HepG2 (cell line): ENCODE results near the gene PKM. TPM values are rescaled to one million over a fixed set of nuclear protein-coding genes. Genes with fewer than 3 reads are reported as not detected.

Experiments used
- HOXD1 ChIP-seq: sonication (generic); formaldehyde crosslinking; IDR thresholded peaks from 2 replicates; pipeline ENCODE4 v1.5.0; 2020; ENCODE audit warnings: missing genetic modification reagents
- MATR3 ChIP-seq: sonication (generic); formaldehyde crosslinking; IDR thresholded peaks from 2 replicates; pipeline ENCODE4 v1.4.0; 2020; ENCODE audit warnings: missing genetic modification reagents
- MTF2 ChIP-seq: sonication (generic); formaldehyde crosslinking; IDR thresholded peaks from 2 replicates; pipeline ENCODE4 v1.5.0; 2020; ENCODE audit warnings: missing genetic modification reagents, borderline replicate concordance
- MZF1 ChIP-seq: sonication (generic); formaldehyde crosslinking; IDR thresholded peaks from 2 replicates; pipeline ENCODE4 v1.8.1; 2023; ENCODE audit warnings: mild to moderate bottlenecking, missing genetic modification reagents, borderline replicate concordance
- PITX1 ChIP-seq: sonication (generic); formaldehyde crosslinking; IDR thresholded peaks from 2 replicates; pipeline ENCODE4 v1.5.1; 2020; ENCODE audit warnings: mild to moderate bottlenecking, missing genetic modification reagents
- RXRB ChIP-seq: IDR thresholded peaks from 2 replicates; pipeline ENCODE4 v1.6.1; 2016; ENCODE audit warnings: borderline replicate concordance, missing genetic modification reagents, missing compliant biosample characterization
- SP140L ChIP-seq: sonication (generic); formaldehyde crosslinking; IDR thresholded peaks from 2 replicates; pipeline ENCODE4 v1.4.0; 2020; ENCODE audit warnings: missing genetic modification reagents, borderline replicate concordance
- TRAFD1 ChIP-seq: sonication (generic); formaldehyde crosslinking; IDR thresholded peaks from 2 replicates; pipeline ENCODE4 v1.5.1; 2020; ENCODE audit warnings: missing genetic modification reagents, mild to moderate bottlenecking, borderline replicate concordance
- ZNF432 ChIP-seq: sonication (generic); formaldehyde crosslinking; IDR thresholded peaks from 2 replicates; pipeline ENCODE4 v1.5.0; 2020; ENCODE audit warnings: missing genetic modification reagents, mild to moderate bottlenecking, borderline replicate concordance
- ZNF770 ChIP-seq: sonication (generic); formaldehyde crosslinking; IDR thresholded peaks from 2 replicates; pipeline ENCODE4 v1.5.0; 2020; ENCODE audit warnings: mild to moderate bottlenecking, missing genetic modification reagents
- polyA plus RNA-seq, 8 experiments: library from polyadenylated mRNA; depleted of rRNA in 3 of 8; stranded (reverse) in 7 of 8; unstranded in 1 of 8; fragments of >200 nt; fragmentation: Illumina TruSeq in 4 of 8; extraction: Trizol in 4 of 8; gene quantifications; 2 replicates each; pipeline versions ENCODE4 v1.2.1 to v1.2.3, GENCODE V29; 2011 to 2016; ENCODE audit warnings: low read depth in 4 of 8, missing spikeins in 1 of 8, mixed read lengths in 1 of 8; ENCODE audit not compliant: insufficient read depth in 1 of 8
- total RNA-seq, 5 experiments: library from RNA; depleted of rRNA; stranded (reverse); fragments of >200 nt; fragmentation: Illumina TruSeq; extraction: Trizol; gene quantifications; 2 replicates each; pipeline ENCODE4 v1.2.3, GENCODE V29; 2016; ENCODE audit warnings: low read depth in 1 of 5
- TF ChIP-seq, protein P1 (sequence below): sonication (generic); formaldehyde crosslinking; IDR thresholded peaks from 2 replicates; pipeline ENCODE4 v1.5.1; 2020; ENCODE audit warnings: missing genetic modification reagents, mild to moderate bottlenecking, borderline replicate concordance
- TF ChIP-seq, protein P2 (sequence below): sonication (generic); formaldehyde crosslinking; IDR thresholded peaks from 2 replicates; pipeline ENCODE4 v1.5.0; 2020; ENCODE audit warnings: mild to moderate bottlenecking, missing genetic modification reagents, borderline replicate concordance

Gene PKM
- total and polyA plus RNA-seq, 2 of the 13 experiments (the other 11 are each of a cell fraction or from before 2014, with no cell fraction given): 488 to 780 TPM

DNA sequence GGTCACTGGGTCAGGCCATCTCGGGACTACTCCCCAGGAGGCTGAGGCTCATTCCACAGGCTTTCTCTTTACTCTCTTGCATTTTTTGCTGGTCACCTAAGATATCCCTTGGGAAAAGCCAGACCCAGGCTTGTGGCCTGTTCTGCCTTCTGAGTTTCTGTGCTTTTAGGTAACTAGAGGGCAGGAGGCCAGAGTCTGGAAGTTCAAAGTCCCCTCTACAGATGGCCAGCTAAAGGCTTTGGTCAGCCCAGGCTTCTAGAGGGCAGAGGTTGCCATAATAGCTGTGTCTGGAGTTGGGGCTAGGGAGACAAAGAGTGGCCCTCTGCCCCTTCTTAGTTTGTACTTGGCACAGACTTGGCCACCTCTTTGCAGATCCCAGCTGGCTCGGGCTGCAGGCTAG lies 49.8 kb upstream of the PKM start (continued):
- TF ChIP-seq, protein P1, sequence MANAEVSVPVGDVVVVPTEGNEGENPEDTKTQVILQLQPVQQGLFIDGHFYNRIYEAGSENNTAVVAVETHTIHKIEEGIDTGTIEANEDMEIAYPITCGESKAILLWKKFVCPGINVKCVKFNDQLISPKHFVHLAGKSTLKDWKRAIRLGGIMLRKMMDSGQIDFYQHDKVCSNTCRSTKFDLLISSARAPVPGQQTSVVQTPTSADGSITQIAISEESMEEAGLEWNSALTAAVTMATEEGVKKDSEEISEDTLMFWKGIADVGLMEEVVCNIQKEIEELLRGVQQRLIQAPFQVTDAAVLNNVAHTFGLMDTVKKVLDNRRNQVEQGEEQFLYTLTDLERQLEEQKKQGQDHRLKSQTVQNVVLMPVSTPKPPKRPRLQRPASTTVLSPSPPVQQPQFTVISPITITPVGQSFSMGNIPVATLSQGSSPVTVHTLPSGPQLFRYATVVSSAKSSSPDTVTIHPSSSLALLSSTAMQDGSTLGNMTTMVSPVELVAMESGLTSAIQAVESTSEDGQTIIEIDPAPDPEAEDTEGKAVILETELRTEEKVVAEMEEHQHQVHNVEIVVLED: no peak
- TF ChIP-seq, protein P2, sequence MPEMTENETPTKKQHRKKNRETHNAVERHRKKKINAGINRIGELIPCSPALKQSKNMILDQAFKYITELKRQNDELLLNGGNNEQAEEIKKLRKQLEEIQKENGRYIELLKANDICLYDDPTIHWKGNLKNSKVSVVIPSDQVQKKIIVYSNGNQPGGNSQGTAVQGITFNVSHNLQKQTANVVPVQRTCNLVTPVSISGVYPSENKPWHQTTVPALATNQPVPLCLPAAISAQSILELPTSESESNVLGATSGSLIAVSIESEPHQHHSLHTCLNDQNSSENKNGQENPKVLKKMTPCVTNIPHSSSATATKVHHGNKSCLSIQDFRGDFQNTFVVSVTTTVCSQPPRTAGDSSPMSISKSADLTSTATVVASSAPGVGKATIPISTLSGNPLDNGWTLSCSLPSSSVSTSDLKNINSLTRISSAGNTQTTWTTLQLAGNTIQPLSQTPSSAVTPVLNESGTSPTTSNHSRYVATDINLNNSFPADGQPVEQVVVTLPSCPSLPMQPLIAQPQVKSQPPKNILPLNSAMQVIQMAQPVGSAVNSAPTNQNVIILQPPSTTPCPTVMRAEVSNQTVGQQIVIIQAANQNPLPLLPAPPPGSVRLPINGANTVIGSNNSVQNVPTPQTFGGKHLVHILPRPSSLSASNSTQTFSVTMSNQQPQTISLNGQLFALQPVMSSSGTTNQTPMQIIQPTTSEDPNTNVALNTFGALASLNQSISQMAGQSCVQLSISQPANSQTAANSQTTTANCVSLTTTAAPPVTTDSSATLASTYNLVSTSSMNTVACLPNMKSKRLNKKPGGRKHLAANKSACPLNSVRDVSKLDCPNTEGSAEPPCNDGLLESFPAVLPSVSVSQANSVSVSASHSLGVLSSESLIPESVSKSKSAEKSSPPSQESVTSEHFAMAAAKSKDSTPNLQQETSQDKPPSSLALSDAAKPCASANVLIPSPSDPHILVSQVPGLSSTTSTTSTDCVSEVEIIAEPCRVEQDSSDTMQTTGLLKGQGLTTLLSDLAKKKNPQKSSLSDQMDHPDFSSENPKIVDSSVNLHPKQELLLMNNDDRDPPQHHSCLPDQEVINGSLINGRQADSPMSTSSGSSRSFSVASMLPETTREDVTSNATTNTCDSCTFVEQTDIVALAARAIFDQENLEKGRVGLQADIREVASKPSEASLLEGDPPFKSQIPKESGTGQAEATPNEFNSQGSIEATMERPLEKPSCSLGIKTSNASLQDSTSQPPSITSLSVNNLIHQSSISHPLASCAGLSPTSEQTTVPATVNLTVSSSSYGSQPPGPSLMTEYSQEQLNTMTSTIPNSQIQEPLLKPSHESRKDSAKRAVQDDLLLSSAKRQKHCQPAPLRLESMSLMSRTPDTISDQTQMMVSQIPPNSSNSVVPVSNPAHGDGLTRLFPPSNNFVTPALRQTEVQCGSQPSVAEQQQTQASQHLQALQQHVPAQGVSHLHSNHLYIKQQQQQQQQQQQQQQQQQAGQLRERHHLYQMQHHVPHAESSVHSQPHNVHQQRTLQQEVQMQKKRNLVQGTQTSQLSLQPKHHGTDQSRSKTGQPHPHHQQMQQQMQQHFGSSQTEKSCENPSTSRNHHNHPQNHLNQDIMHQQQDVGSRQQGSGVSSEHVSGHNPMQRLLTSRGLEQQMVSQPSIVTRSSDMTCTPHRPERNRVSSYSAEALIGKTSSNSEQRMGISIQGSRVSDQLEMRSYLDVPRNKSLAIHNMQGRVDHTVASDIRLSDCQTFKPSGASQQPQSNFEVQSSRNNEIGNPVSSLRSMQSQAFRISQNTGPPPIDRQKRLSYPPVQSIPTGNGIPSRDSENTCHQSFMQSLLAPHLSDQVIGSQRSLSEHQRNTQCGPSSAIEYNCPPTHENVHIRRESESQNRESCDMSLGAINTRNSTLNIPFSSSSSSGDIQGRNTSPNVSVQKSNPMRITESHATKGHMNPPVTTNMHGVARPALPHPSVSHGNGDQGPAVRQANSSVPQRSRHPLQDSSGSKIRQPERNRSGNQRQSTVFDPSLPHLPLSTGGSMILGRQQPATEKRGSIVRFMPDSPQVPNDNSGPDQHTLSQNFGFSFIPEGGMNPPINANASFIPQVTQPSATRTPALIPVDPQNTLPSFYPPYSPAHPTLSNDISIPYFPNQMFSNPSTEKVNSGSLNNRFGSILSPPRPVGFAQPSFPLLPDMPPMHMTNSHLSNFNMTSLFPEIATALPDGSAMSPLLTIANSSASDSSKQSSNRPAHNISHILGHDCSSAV (CRISPR knock-in tag): no peak
- TF ChIP-seq MTF2 (CRISPR knock-in tag) (no peak), TRAFD1 (no peak), PITX1 (no peak), MATR3 (CRISPR knock-in tag) (no peak), ZNF432 (CRISPR knock-in tag) (no peak), MZF1 (CRISPR knock-in tag) (no peak), RXRB (0 out of 2 replicates have a peak, but pooled peaks have one; percentile 18), ZNF770 (CRISPR knock-in tag) (no peak), SP140L (CRISPR knock-in tag) (no peak), HOXD1 (CRISPR knock-in tag) (no peak)
